Mesenchymal stem cell (in vitro differentiated cells and primary cell): ENCODE results near the gene ZBTB7C.
A peak's percentile ranks its signal among the peaks of the same experiment; 100 is the strongest.

Source experiments
- DNase-seq: peaks from one replicate; pipeline ENCODE4 v3.0.0-alpha.2; 2013
- H2AFZ ChIP-seq: one replicate; pipeline ENCODE4 v1.6.1; 2013; ENCODE audit warnings: low read depth, mild to moderate bottlenecking, control low read depth, inconsistent platforms, low read length, moderate library complexity
- H2AK5ac ChIP-seq: 2 replicates; pipeline ENCODE4 v1.6.1; 2013; ENCODE audit warnings: low read length, moderate library complexity, mild to moderate bottlenecking, inconsistent platforms; ENCODE audit not compliant: severe bottlenecking
- H2BK120ac ChIP-seq: one replicate; pipeline ENCODE4 v1.6.1; 2013; ENCODE audit warnings: low read depth, mild to moderate bottlenecking, inconsistent platforms, low read length, moderate library complexity
- H2BK12ac ChIP-seq, 2 experiments: one replicate each; pipeline ENCODE4 v1.6.1; 2013; ENCODE audit warnings: inconsistent platforms in 2 of 2, low read length in 2 of 2, mild to moderate bottlenecking in 2 of 2, moderate library complexity in 2 of 2, control low read depth in 1 of 2
- H2BK15ac ChIP-seq: one replicate; pipeline ENCODE4 v1.6.1; 2013; ENCODE audit warnings: mild to moderate bottlenecking, low read depth, inconsistent platforms; ENCODE audit not compliant: poor library complexity, severe bottlenecking
- H2BK5ac ChIP-seq: 2 replicates; pipeline ENCODE4 v1.6.1; 2013; ENCODE audit warnings: low read depth, mild to moderate bottlenecking, low read length, control low read depth, inconsistent platforms; ENCODE audit not compliant: poor library complexity, severe bottlenecking
- H3K14ac ChIP-seq, 2 experiments: one replicate each; pipeline ENCODE4 v1.6.1; 2013; ENCODE audit warnings: inconsistent platforms in 2 of 2, low read length in 2 of 2, control low read depth in 1 of 2, mild to moderate bottlenecking in 1 of 2, moderate library complexity in 1 of 2
- H3K18ac ChIP-seq, 2 experiments: one replicate each; pipeline ENCODE4 v1.6.1; 2013; ENCODE audit warnings: inconsistent platforms in 2 of 2, low read length in 2 of 2, control low read depth in 1 of 2, low read depth in 1 of 2, mild to moderate bottlenecking in 1 of 2
- H3K23ac ChIP-seq, 2 experiments: one replicate each; pipeline ENCODE4 v1.6.1; 2013; ENCODE audit warnings: inconsistent platforms in 2 of 2, low read length in 2 of 2, mild to moderate bottlenecking in 2 of 2, moderate library complexity in 2 of 2, control low read depth in 1 of 2
- H3K27ac ChIP-seq: 2 replicates; pipeline ENCODE4 v1.5.1; 2013; ENCODE audit warnings: mild to moderate bottlenecking, moderate library complexity, low read length, control low read depth, inconsistent platforms; ENCODE audit not compliant: poor library complexity, severe bottlenecking
- H3K27me3 ChIP-seq, 2 experiments: 2 replicates each; pipeline versions ENCODE4 v1.6.1 to v1.7.0; 2013; ENCODE audit warnings: low read length in 2 of 2, mild to moderate bottlenecking in 2 of 2, moderate library complexity in 2 of 2, control low read depth in 1 of 2, inconsistent platforms in 1 of 2; ENCODE audit not compliant: control insufficient read depth in 1 of 2, insufficient read depth in 1 of 2
- H3K36me3 ChIP-seq, 2 experiments: 2 replicates each; pipeline versions ENCODE4 v1.6.1 to v1.7.0; 2013; ENCODE audit warnings: low read length in 2 of 2, control low read depth in 1 of 2, inconsistent platforms in 1 of 2, low read depth in 1 of 2, mild to moderate bottlenecking in 1 of 2; ENCODE audit not compliant: insufficient read depth in 2 of 2, control insufficient read depth in 1 of 2
- H3K4ac ChIP-seq, 2 experiments: one replicate each; pipeline ENCODE4 v1.6.1; 2013; ENCODE audit warnings: inconsistent platforms in 2 of 2, low read length in 2 of 2, mild to moderate bottlenecking in 2 of 2, moderate library complexity in 2 of 2, control low read depth in 1 of 2, low read depth in 1 of 2
- H3K4me1 ChIP-seq: 2 replicates; pipeline ENCODE4 v1.6.1; 2013; ENCODE audit warnings: low read depth, low read length, control low read depth; ENCODE audit not compliant: control insufficient read depth, insufficient read depth
- H3K4me2 ChIP-seq: 2 replicates; pipeline ENCODE4 v1.6.1; 2013; ENCODE audit warnings: low read length, mild to moderate bottlenecking, inconsistent platforms; ENCODE audit not compliant: poor library complexity, severe bottlenecking
- H3K4me3 ChIP-seq, 2 experiments: 2 replicates each; pipeline versions ENCODE4 v1.5.1 to v1.7.0; 2013; ENCODE audit warnings: low read length in 2 of 2, mild to moderate bottlenecking in 2 of 2, control low read depth in 1 of 2, low read depth in 1 of 2; ENCODE audit not compliant: insufficient read depth in 1 of 2
- H3K79me1 ChIP-seq: replicated peaks from 2 replicates; pipeline ENCODE4 v1.6.1; 2013; ENCODE audit warnings: mild to moderate bottlenecking, control low read depth, low read length, inconsistent platforms; ENCODE audit not compliant: poor library complexity, severe bottlenecking
- H3K9ac ChIP-seq: 2 replicates; pipeline ENCODE4 v1.7.0; 2013; ENCODE audit warnings: mild to moderate bottlenecking, low read length, moderate library complexity
- H3K9me3 ChIP-seq: 2 replicates; pipeline ENCODE4 v1.7.0; 2013; ENCODE audit warnings: mild to moderate bottlenecking, low read length; ENCODE audit not compliant: control insufficient read depth
- H4K8ac ChIP-seq: one replicate; pipeline ENCODE4 v1.6.1; 2013; ENCODE audit warnings: inconsistent platforms, mild to moderate bottlenecking, low read length, moderate library complexity
- H4K91ac ChIP-seq: one replicate; pipeline ENCODE4 v1.6.1; 2013; ENCODE audit warnings: mild to moderate bottlenecking, low read length, inconsistent platforms
- WGBS: methylation state at CpG from one replicate; pipeline ENCODE4 v1.1.7; 2013; ENCODE audit warnings: mixed read lengths; 5-methylcytosine and 5-hydroxymethylcytosine counted together

ZBTB7C gene

DNA sequence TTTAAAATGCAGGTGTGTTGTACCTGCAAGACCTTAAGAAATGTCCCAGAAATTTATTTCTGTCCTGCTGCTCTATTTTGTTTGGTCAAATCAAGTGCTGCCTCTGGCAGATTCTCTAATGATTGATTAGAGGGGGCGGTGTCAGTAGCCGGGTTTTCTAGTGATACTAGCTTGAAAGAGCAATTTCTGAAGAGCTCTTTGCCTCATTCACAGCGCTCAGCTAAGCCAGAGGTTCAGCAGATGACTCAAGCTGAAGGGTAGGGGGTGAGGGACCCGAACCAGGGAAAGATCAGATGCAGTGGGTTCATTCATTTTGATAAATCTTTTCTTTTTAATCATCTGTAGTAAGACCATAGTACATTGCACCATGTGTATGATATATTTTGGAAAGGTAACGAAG lies 15.0 kb downstream of the ZBTB7C start:
- Histone ChIP-seq H3K4ac (no peak overlapping the region), H2BK12ac (no peak overlapping the region), H3K4me2 (no peak overlapping the region), H3K79me1 (no peaks in the 10 kb centered on the region), H4K91ac (no peak overlapping the region), H3K9me3 (no peaks in the 10 kb centered on the region), H2AK5ac (no peak overlapping the region), H3K9ac (no peak overlapping the region), H3K27ac (no peak overlapping the region), H3K4me3 (no peak overlapping the region), H2BK15ac (no peak overlapping the region), H3K36me3 (no peaks in the 10 kb centered on the region), H3K4me1 (no peaks in the 10 kb centered on the region), H3K27me3 (peaks cover 4 to 74% of the 10 kb centered on the region in 2 experiments), H3K14ac (no peak overlapping the region), H2BK5ac (no peak overlapping the region), H4K8ac (no peak overlapping the region), H2AFZ (no peak overlapping the region), H2BK120ac (no peak overlapping the region), H3K18ac (no peak overlapping the region), H3K23ac (no peak overlapping the region)
- no peak for DNase-seq
- WGBS, result 66% methylated on average over 4 of the region's 5 CpGs

DNA sequence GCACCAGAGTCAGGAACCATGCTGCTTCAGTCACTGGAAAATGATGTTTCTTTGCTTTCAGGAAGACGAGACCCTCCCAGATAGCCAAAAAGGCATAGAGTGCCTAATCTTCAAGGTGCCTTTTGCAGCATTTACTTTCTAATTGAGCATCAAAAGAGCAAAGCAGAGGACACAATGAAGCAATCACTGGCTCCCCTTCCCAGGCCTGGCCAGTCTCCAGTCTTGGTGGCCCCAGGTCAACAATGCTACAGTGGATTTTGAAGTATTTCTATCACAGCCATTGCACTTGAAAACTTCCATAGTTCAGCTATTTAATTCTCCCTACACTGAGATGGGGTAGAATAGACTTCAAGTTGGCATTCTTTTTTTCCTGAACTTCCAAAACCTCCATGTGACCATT lies 15.4 kb downstream of the ZBTB7C start:
- Histone ChIP-seq H3K23ac (no peak overlapping the region), H4K8ac (no peak overlapping the region), H2BK5ac (no peak overlapping the region), H3K4me1 (no peaks in the 10 kb centered on the region), H3K14ac (no peak overlapping the region), H2BK120ac (no peak overlapping the region), H2AK5ac (no peak overlapping the region), H2BK12ac (no peak overlapping the region), H3K18ac (no peak overlapping the region), H3K9me3 (no peaks in the 10 kb centered on the region), H3K4me3 (no peak overlapping the region), H4K91ac (no peak overlapping the region), H3K79me1 (no peaks in the 10 kb centered on the region), H3K4me2 (no peak overlapping the region), H3K4ac (no peak overlapping the region), H2AFZ (no peak overlapping the region), H3K27me3 (peaks cover 4 to 74% of the 10 kb centered on the region in 2 experiments), H3K9ac (no peak overlapping the region), H2BK15ac (no peak overlapping the region), H3K27ac (no peak overlapping the region), H3K36me3 (no peaks in the 10 kb centered on the region)
- no peak for DNase-seq
- WGBS, result 96% methylated on average over 1 of the region's 1 CpG

DNA sequence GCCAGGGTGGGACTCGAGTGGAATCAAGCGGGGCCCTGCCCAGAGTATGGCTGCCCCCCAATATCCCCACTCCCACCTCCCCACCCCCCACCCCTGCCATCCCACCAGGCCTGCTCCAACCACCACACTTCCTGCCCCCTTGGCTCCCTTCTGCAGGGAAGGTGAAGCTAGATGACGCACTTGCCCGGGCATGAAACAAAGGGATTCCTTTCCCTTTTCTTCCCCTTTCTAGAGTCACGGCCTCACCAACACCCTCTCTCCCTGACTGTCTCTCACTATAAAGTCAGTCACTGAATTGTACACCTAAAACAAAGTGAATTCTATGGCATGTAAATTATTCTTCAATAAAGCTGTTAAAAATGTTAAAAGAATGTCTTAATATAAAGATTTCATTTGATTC lies 16.0 kb downstream of the ZBTB7C start:
- H3K14ac ChIP-seq, result no peak overlapping the region
- DNase-seq, result no peak
- H3K9me3 ChIP-seq, result no peaks in the 10 kb centered on the region
- H3K18ac ChIP-seq, result no peak overlapping the region
- no peak overlapping the region for H2BK12ac ChIP-seq
- H3K4me2 ChIP-seq, result no peak overlapping the region
- H3K36me3 ChIP-seq, result no peaks in the 10 kb centered on the region
- no peaks in the 10 kb centered on the region for H3K4me1 ChIP-seq
- H3K4me3 ChIP-seq, result no peak overlapping the region
- 86% methylated on average over 5 of the region's 5 CpGs for WGBS
- H2AFZ ChIP-seq, result no peak overlapping the region
- no peak overlapping the region for H3K4ac ChIP-seq
- H4K8ac ChIP-seq, result no peak overlapping the region
- no peak overlapping the region for H2BK15ac ChIP-seq
- peaks cover 4 to 69% of the 10 kb centered on the region in 2 experiments for H3K27me3 ChIP-seq
- H3K9ac ChIP-seq, result no peak overlapping the region
- no peak overlapping the region for H3K23ac ChIP-seq
- H2BK5ac ChIP-seq, result no peak overlapping the region
- no peak overlapping the region for H2AK5ac ChIP-seq
- H3K27ac ChIP-seq, result no peak overlapping the region
- H3K79me1 ChIP-seq, result no peaks in the 10 kb centered on the region
- H4K91ac ChIP-seq, result no peak overlapping the region
- H2BK120ac ChIP-seq, result no peak overlapping the region

DNA sequence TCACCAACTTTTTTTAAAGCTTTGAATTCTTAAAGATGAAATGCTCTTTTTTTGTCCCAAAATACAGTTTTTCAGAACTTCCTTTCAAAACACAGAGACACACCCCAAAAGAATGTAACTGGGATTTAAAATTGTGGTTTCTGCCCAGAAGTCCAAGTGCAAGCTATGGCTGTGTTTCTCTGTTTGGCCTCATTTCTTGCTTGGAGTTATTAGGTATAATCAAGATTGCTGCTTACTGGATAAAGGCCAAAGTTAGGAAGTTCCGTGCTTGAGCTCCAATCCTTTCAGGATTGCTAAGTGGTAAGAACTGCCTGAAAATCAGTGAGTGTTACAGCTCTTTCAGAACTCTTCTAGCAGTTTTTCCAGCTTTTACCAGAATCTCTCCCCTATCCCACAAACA lies 16.9 kb downstream of the ZBTB7C start:
- no peak overlapping the region for H2BK5ac ChIP-seq
- H2AK5ac ChIP-seq, result no peak overlapping the region
- H3K14ac ChIP-seq, result no peak overlapping the region
- H3K36me3 ChIP-seq, result no peaks in the 10 kb centered on the region
- H2BK12ac ChIP-seq, result no peak overlapping the region
- H3K79me1 ChIP-seq, result no peaks in the 10 kb centered on the region
- peak overlapping the region; percentile 8 for H3K9ac ChIP-seq
- no peak overlapping the region for H2BK120ac ChIP-seq
- H3K4me3 ChIP-seq, result peak overlapping the region in 1 of 2 experiments; percentile 26
- H3K18ac ChIP-seq, result no peak overlapping the region
- no peak overlapping the region for H2BK15ac ChIP-seq
- H3K4ac ChIP-seq, result no peak overlapping the region
- no peak for DNase-seq
- H4K8ac ChIP-seq, result no peak overlapping the region
- no peaks in the 10 kb centered on the region for H3K9me3 ChIP-seq
- no peak overlapping the region for H4K91ac ChIP-seq
- no peak overlapping the region for H3K23ac ChIP-seq
- 100% methylated on average over 1 of the region's 1 CpG for WGBS
- no peak overlapping the region for H2AFZ ChIP-seq
- no peaks in the 10 kb centered on the region for H3K4me1 ChIP-seq
- H3K27ac ChIP-seq, result no peak overlapping the region
- H3K27me3 ChIP-seq, result peaks cover 0 to 65% of the 10 kb centered on the region in 2 experiments
- no peak overlapping the region for H3K4me2 ChIP-seq
